GM06990 (cell line): ENCODE data around the gene AP1AR.

Experiments
- DNase-seq: peaks from one replicate; pipeline ENCODE4 v3.0.0-alpha.2; 2011; ENCODE audit not compliant: insufficient read length; ENCODE audit errors: extremely low read depth
- H3K27me3 ChIP-seq: replicated peaks from 2 replicates; pipeline ENCODE4 v1.6.0; 2011; ENCODE audit warnings: low read length; ENCODE audit not compliant: control insufficient read depth, insufficient read depth
- H3K36me3 ChIP-seq: 2 replicates; pipeline ENCODE4 v1.5.1; 2011; ENCODE audit warnings: low read length; ENCODE audit not compliant: control insufficient read depth, insufficient read depth
- H3K4me3 ChIP-seq: replicated peaks from 2 replicates; pipeline ENCODE4 v1.5.1; 2011; ENCODE audit warnings: low read depth, mild to moderate bottlenecking, control low read depth, low read length
- TF ChIP-seq, protein P1 (sequence below): IDR thresholded peaks from 2 replicates; pipeline ENCODE4 v1.5.1; 2011; ENCODE audit warnings: low read length, control low read depth, mild to moderate bottlenecking, inconsistent platforms; ENCODE audit not compliant: insufficient read depth, poor library complexity, severe bottlenecking

AP1AR gene

DNA sequence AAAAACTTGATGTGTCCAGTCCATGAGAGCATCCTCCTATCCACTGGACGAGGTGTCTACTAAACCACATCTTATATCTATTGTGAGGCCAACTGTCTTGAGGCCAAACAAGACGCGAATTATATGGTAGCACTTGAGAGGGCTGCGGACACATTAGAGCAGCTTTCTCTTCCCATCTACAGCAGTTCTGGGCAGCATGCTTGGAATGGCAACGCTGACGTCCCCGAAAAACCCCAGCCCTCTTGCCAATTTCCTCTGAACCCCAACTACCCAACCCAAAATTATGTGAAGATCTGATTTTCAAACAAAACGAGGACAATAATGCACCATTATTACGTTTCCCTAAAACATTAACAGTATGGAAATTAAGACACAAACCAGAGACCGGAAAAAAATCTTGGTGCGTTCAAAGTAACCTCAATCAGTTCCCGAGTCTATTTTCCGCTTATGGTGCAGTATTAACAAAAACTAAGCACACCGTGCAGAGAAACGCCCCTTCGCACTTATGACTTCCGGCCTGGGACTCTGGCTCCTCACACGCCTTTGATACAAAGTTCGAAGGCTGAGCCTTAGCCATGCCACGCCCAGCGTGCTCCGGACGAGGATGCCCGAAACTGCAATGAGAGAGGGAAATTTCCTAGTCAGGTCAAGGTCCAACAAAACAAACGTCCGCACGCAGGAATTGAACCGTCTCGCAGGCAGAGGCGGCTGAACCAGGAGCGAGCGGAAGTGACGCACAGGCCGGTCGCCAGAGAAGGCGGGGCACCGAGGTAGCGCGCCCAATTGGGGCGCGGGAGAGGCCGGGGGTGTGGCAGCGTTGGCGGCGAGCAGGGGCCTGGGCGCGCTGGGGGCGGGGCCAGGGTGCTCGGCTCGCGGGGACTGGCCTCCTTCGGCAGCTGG, 458 bp upstream of the AP1AR start:
- Histone ChIP-seq H3K27me3 (no peaks in the 10 kb centered on the region), H3K36me3 (no peaks in the 10 kb centered on the region), H3K4me3 (peak overlapping the region; percentile 99)
- TF ChIP-seq, protein P1, sequence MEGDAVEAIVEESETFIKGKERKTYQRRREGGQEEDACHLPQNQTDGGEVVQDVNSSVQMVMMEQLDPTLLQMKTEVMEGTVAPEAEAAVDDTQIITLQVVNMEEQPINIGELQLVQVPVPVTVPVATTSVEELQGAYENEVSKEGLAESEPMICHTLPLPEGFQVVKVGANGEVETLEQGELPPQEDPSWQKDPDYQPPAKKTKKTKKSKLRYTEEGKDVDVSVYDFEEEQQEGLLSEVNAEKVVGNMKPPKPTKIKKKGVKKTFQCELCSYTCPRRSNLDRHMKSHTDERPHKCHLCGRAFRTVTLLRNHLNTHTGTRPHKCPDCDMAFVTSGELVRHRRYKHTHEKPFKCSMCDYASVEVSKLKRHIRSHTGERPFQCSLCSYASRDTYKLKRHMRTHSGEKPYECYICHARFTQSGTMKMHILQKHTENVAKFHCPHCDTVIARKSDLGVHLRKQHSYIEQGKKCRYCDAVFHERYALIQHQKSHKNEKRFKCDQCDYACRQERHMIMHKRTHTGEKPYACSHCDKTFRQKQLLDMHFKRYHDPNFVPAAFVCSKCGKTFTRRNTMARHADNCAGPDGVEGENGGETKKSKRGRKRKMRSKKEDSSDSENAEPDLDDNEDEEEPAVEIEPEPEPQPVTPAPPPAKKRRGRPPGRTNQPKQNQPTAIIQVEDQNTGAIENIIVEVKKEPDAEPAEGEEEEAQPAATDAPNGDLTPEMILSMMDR = no peak
- peak; percentile 98 for DNase-seq

DNA sequence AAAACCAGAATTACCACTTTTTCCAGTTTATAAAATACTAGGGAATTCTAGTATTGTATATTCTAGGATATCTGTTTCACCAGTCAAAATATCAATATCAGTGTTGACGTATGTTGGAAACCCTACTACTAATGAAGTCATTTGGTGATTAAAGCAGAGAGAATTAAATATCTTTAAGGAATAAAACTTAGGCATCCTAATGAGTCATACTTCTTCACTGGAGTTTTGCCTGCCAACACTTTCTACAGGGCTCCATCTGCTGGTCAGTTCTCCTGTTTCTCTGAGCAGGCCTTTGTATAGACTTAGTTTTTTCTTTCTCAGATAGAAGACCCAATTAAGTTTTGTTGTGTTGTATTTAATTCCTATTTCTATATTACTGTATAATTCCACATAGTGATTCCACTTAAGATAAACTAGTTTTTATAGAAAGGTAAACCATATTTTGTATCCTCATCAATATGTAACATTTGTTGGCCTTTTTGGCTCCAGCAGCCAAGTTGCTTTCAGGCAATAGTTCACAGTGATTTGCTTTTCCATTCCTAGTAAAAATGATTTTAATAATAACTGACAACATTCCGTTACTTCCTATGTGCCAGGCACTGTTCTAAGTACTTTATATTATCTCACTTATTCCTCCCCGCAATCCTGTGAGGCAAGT, 3.5 kb downstream of the AP1AR start:
- Histone ChIP-seq H3K36me3 (no peaks in the 10 kb centered on the region), H3K27me3 (no peaks in the 10 kb centered on the region), H3K4me3 (no peak overlapping the region)
- peak; percentile 11 for DNase-seq
- TF ChIP-seq, protein P1 = peak; percentile 75

DNA sequence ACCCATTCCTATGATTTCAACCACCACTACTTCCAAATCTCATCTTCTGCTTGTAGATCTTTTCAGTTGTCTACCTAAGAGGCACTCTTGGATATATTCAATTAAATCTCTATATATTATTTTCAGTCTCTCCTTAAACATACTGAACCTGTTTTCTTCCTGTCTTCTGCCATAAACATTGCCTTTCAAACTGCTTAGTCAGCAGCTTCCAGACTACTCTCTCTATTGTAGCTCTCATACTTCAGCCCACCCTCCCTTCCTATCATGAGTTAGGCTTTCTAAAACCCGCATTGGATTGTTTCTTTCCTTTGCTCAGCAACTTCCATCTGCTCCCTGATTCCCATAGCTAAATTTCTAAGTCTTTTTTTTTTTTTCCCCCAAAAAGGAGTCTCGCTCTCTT, 4.5 kb downstream of the AP1AR start:
- H3K27me3 ChIP-seq = no peaks in the 10 kb centered on the region
- no peak overlapping the region for H3K4me3 ChIP-seq
- TF ChIP-seq, protein P1 = no peak
- no peaks in the 10 kb centered on the region for H3K36me3 ChIP-seq
- DNase-seq = no peak

DNA sequence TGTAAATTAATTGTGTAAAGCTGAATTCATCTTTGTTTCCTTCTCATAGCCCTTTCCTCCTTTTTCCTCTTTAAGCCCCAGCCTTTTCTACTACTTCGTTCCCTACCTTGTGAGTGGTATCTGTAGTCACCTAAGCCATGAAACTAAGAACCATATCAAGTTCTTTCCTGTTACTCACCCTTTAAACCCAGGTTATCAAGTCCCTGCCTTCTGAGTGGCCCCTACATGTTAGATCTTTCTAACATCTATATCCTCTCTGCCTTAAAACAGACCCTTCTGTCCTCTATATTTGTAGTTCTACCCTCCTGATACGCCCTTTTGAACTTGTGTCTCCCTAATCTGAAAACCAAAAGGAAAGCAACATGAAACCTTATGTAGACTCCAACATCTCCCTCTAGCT, 7.2 kb downstream of the AP1AR start:
- no peak for DNase-seq
- H3K36me3 ChIP-seq = no peaks in the 10 kb centered on the region; the same call in 1 of the 2 replicates
- H3K27me3 ChIP-seq = no peaks in the 10 kb centered on the region
- H3K4me3 ChIP-seq = no peak overlapping the region
- TF ChIP-seq, protein P1 = no peak

DNA sequence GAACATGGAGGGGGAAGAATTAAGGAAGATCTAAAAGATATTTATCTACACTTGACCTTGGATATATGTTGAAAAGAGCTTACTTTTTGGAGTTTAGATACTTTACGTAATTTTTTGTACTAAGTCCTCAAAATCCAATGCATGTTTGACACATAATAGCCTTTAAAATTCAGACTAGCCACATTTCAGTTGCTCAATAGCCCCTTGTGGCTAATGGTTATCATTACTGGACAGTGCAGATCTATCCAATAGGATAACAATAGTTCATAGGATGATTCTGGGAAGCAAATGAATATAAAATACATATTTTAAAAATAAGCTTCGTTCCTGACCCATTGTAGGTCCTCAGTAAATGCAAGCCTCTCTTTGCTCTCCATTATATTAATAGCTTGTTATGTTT, 13.8 kb downstream of the AP1AR start:
- no peak for DNase-seq
- Histone ChIP-seq H3K36me3 (no peaks in the 10 kb centered on the region; the same call in 1 of the 2 replicates), H3K27me3 (no peaks in the 10 kb centered on the region), H3K4me3 (no peak overlapping the region)
- TF ChIP-seq, protein P1 = no peak
